NCI-H345 treated with DMSO at 0.1 percent for 48 hours (cell line): ENCODE results near the gene SERPINB13.
"Not testable (repeated sequence)": the region's sequence is repeated elsewhere in the genome, so short reads cannot be mapped to it uniquely, and the experiment has no call there.

Experiments used
- DNase-seq: peaks from one replicate; lab custom pipeline; 2025; ENCODE audit not compliant: unreplicated experiment; lab: John Stamatoyannopoulos, UW

SERPINB13 gene

DNA sequence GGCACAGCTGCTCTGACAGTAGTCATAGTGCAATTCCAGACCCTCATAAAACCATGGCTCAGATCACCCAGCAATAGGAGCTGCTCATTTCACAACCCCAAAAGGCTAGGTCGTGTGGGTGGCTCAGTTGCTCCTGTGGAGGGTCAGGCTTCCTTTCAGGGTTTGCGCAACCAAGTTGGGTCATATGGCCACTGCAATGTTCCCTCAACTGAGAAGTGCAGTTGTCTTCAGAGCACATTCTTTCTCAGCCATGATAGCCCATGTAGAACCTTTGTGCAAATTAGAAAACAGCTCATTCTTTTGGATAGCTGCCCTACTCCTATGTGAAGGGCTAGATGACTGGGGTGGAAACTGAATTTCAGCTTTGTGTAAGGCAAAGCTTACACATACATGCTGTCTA is 3.2 kb downstream of the SERPINB13 start:
- no peak for DNase-seq

DNA sequence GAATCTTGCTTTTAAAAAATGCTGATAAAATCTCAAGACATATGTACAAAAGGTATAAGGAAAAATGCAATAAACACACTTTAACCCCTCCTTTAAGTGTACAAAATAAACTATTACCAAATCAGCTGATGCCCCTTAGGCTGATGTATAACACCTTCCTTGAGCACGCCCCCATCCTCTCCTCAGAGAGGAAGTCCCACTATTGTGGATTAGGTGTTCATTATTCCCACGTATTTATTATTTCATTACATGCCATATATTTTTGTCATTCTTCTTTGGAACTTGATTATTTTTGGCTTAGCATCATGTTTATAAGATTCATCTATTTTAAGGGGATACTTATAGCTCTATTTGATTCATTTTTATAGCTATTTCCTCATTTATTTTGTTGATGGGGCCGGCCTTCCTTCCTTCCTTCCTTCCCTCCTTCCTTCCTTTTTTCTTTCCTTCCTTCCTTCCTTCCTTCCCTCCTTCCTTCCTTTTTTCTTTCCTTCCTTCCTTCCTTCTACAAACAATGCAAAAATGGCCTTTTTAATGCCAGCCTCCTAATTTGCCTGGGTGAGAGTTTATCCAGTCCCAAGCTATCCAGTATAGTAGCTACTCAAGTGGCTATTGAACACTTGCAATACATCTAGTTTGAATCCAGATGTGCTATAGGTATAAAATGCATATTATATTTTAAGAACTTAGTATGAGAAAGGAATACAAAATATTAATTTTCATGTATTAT is 4.0 kb downstream of the SERPINB13 start:
- DNase-seq = no peak

DNA sequence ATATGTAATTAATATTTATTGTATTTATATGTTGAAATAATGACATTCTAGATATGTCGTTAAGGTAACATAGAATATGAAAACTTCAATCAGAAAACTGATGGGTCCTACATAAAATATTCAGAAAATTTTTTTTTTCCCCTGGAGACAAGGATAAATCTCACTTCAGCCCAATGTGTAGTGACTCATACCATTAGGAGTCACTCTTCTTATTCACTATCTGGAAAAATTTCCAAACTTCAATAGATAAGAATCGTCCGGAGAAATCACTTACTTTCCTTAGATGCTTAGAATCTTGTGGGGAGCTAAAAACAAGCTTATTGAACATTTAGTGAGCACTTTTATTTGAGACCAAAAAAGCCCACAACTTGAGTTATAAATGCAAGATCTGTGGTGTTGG is 4.6 kb downstream of the SERPINB13 start:
- DNase-seq = no peak

GRCh38 chr18:63592471-63592870 is 5.3 kb downstream of the SERPINB13 start:
- DNase-seq = no peak

DNA sequence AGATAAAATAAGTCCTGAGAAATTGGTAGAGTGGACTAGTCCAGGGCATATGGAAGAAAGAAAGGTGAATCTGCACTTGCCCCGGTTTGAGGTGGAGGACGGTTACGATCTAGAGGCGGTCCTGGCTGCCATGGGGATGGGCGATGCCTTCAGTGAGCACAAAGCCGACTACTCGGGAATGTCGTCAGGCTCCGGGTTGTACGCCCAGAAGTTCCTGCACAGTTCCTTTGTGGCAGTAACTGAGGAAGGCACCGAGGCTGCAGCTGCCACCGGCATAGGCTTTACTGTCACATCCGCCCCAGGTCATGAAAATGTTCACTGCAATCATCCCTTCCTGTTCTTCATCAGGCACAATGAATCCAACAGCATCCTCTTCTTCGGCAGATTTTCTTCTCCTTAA is 9.8 kb downstream of the SERPINB13 start:
- no peak for DNase-seq

DNA sequence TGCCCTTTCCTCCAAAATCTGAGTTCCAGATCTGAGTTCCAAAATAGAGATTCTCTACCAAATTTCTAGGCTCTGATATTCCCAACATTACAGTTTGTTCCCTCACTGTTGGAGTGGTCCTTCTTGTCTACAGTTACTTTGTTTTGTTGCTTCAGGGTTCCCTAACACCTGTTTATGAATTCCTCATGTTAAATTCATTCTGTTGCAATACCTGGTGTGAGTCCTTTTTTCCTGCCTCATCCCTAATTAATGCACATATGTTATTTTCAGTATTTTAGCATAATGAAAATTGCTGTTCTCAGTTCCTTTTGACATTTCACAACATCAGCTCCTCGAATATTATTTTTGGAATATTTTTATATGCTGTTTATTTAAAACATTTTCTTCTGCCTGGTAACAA is 16.2 kb downstream of the SERPINB13 start:
- DNase-seq = no peak

DNA sequence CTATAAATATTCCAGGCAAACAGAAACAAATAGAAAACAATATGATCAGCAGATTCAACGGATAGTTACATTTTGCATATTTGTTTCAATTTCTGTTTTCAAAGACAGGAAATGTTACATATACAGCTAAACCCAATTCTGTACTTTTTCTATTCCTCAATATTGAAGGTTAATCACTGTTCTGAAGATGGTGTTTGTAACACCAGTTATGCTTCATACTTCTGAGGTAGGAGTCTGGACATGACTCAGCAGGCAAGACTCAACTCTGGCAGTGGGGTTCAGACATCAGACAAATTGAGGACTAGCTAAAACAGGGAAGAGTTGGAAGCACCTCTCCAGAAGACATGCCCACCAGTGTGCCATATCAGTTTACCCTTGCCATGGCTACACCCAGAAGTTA is 16.6 kb downstream of the SERPINB13 start:
- DNase-seq = no peak

GRCh38 chr18:63604791-63605567 is 17.8 kb downstream of the SERPINB13 start:
- no peak for DNase-seq

GRCh38 chr18:63606526-63606925 is 19.4 kb downstream of the SERPINB13 start:
- no peak for DNase-seq

DNA sequence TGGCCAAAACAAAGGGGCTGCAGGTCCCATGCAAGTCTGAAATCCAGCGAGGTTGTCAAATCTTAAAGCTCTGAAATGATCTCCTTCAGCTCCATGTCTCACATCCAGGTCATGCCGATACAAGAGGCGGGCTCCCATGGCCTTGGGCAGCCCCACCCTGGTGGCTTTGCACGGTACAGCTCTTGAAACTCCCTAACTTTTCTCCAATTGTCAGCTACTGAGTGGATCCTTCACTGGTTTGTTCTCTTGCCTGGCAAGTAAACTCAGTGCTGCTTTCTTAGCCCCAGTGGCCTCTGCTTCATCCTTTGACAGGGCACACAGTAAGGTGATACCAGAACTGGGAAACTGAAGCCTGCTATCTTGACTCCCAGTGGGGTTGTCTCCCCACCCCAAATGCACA is 26.3 kb downstream of the SERPINB13 start:
- DNase-seq = no peak

DNA sequence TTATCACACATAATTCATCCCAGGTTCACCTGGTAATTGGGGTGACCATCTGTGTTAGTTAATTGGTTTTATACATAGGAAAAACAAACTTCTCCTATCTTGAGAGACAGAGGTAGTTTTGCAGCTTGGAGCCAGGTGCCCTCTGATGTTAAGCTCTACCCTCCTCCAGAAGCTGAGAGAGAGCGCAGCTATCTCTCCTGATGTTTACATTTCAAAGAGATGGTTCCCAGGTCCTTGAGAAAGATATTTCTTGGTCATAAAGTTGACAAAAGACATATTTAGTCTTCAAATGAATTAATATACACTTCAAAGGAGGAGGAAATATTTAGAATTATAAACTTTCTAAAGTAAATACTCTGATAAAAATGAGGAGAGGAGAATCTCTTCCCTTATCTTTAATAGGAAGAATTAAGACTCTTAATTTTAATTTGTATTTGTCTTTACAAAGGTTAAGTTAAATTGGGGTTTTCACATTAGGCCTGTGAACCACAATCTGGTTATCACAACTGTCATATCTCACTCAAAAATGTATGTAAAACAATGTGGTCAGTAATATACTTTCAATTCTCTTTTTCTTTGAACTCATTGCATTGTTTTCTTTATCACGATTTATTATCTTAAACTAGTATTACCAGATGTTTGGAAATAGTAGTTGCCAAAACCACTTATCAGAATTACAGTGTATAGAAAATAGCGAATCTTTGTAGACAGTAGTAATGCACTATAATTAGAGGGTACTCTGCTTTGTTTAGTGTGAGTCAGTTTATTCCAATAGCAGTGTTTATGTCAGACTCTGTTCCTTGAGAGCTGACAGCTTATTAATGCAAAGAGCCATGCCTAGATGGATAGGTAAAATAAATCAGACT is 30.1 kb downstream of the SERPINB13 start:
- peak; percentile 39 for DNase-seq

DNA sequence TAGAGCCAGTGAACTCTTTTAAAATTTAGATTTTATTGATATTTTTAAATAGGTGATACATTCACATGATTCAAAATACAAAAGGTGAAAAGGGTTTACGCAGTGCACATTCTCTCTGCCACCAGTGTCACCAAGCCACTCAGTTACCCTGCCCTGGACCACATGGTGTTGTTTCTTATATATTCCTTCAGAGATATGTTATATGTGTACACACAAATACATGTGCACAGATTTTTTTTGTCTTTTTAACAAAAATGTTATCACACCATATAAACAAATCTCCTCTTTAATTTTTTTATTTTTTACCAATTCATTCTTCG is 30.7 kb downstream of the SERPINB13 start:
- DNase-seq = no peak

GRCh38 chr18:63619661-63620060 is 32.5 kb downstream of the SERPINB13 start:
- no peak for DNase-seq

- DNase-seq = no peak
These were observed 37.7 kb downstream of the SERPINB13 start for GRCh38 chr18:63624863-63625262.

GRCh38 chr18:63626431-63626830 is 39.3 kb downstream of the SERPINB13 start:
- no peak for DNase-seq

GRCh38 chr18:63627819-63628218 is 40.7 kb downstream of the SERPINB13 start:
- no peak for DNase-seq

GRCh38 chr18:63637703-63638102 is 50.6 kb downstream of the SERPINB13 start:
- no peak for DNase-seq

- not testable (repeated sequence) for DNase-seq
These were observed 54.1 kb downstream of the SERPINB13 start for GRCh38 chr18:63641157-63641680.

- not testable (repeated sequence) for DNase-seq
These were observed 55.7 kb downstream of the SERPINB13 start for GRCh38 chr18:63642668-63643356.

DNA sequence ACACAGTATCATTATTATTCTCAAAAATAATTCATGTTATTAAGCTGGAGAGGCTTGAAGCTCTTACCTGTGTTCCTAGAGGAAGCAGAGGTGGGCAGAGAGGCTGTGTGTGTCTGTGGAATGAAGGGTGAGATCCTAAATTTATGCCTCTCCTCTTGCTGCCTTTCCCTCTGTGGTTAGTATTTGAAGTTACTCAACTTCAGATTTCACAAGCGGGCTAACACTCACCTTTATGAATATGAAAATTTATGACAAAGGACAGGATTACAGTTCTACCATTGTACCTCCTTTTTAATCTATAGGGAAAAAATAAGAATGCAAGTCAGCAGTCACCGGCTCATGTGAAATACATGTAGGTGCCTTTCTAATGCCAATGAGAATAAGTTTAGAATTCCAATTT is 57.0 kb downstream of the SERPINB13 start, which contains the start of gene SERPINB4:
TSS of gene SERPINB4 (minus strand) at position 115 of the 400 bp plus-strand sequence. CDS start 679 bp downstream, outside the sequence.
- DNase-seq = not testable (repeated sequence)

GRCh38 chr18:63644694-63645093 is 57.6 kb downstream of the SERPINB13 start:
- not testable (repeated sequence) for DNase-seq
